Liver (tissue), 3 donors: ENCODE data around the gene CDKN2B-AS1.

Experiments
- CTCF ChIP-seq: fragments of 150-350 bp; IDR thresholded peaks from 2 replicates; pipeline ENCODE4 v1.5.1; 2017; ENCODE audit warnings: improper control_type of control experiment, low read depth, low read length; ENCODE audit not compliant: missing input control
- GABPA ChIP-seq, 2 donors: IDR thresholded peaks in 1 of 2; conservative IDR thresholded peaks in 1 of 2; 2 replicates each; pipeline ENCODE4 v1.6.1; 2016; ENCODE audit warnings: antibody characterized with exemption in 2 of 2, mild to moderate bottlenecking in 1 of 2, moderate library complexity in 1 of 2
- JUND ChIP-seq, 2 donors: IDR thresholded peaks; 2 replicates each; pipeline ENCODE4 v1.6.1; 2016; ENCODE audit warnings: antibody characterized with exemption in 2 of 2
- NR2F2 ChIP-seq: IDR thresholded peaks from 2 replicates; pipeline ENCODE4 v1.6.1; 2016; ENCODE audit warnings: antibody characterized with exemption
- SP1 ChIP-seq: IDR thresholded peaks from 2 replicates; pipeline ENCODE4 v1.6.1; 2018; ENCODE audit warnings: antibody characterized with exemption, mild to moderate bottlenecking
- TAF1 ChIP-seq: conservative IDR thresholded peaks from 2 replicates; pipeline ENCODE4 v1.6.1; 2016; ENCODE audit warnings: antibody characterized with exemption, mild to moderate bottlenecking
- TF ChIP-seq, protein P1 (sequence below): IDR thresholded peaks from 2 replicates; pipeline ENCODE4 v1.6.1; 2016; ENCODE audit warnings: antibody characterized with exemption
- donor health status: healthy.
- donor health status: healthy.

- TF ChIP-seq CTCF (no peak), NR2F2 (no peak), SP1 (no peak), TAF1 (no peak), JUND (IDR thresholded peaks at IDR 0.05) (no peak), GABPA (IDR thresholded peaks at IDR 0.05 in 1 of 2, conservative IDR thresholded peaks at IDR 0.05 in 1 of 2) (no peak)
- TF ChIP-seq, protein P1, sequence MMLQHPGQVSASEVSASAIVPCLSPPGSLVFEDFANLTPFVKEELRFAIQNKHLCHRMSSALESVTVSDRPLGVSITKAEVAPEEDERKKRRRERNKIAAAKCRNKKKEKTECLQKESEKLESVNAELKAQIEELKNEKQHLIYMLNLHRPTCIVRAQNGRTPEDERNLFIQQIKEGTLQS, result no peak
Measured at GRCh38 chr9:22157828-22158227, 163.2 kb downstream of the CDKN2B-AS1 start.
